ENCODE data around the gene PARK7.

DNA sequence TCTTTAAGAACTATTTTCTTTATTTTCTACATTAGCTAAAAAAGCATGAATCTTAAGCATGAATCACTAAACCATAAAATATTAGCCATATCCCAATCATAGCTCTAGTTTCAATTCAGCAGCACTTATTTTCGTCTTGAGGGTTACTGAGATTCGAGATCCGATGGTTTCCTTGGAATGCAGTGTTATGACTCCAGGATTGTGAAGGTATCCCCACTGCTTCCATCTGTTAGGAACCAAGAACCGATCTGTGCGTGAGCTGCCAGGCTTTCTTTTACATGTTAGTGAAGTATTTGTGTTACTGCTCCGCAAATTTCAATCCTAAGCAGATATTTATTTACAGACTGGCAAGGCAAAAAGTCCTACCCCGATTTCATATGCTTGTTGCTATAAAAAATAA is 39.7 kb upstream of the PARK7 start:
- TF ChIP-seq, protein P1, sequence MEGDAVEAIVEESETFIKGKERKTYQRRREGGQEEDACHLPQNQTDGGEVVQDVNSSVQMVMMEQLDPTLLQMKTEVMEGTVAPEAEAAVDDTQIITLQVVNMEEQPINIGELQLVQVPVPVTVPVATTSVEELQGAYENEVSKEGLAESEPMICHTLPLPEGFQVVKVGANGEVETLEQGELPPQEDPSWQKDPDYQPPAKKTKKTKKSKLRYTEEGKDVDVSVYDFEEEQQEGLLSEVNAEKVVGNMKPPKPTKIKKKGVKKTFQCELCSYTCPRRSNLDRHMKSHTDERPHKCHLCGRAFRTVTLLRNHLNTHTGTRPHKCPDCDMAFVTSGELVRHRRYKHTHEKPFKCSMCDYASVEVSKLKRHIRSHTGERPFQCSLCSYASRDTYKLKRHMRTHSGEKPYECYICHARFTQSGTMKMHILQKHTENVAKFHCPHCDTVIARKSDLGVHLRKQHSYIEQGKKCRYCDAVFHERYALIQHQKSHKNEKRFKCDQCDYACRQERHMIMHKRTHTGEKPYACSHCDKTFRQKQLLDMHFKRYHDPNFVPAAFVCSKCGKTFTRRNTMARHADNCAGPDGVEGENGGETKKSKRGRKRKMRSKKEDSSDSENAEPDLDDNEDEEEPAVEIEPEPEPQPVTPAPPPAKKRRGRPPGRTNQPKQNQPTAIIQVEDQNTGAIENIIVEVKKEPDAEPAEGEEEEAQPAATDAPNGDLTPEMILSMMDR (IDR thresholded peaks at IDR 0.05; ENCODE audit: insufficient read depth, low read length): no peak
- TF ChIP-seq POLR2AphosphoS5 (IDR thresholded peaks at IDR 0.05; ENCODE audit: low read depth): no peak
- no peak for TF ChIP-seq GABPA (IDR thresholded peaks at IDR 0.05; ENCODE audit: low read depth)
